OCI-LY1 (cell line): ENCODE results near the gene ARHGEF17.

Source experiments
- CTCF ChIP-seq: fragments of 200-600 bp; sonication (generic), shearing (Covaris generic); IDR thresholded peaks from 2 replicates; pipeline ENCODE4 v1.5.1; 2017; ENCODE audit warnings: mild to moderate bottlenecking, antibody characterized with exemption, low read length, moderate library complexity, mixed read lengths
- EZH2 ChIP-seq: fragments of 200-600 bp; sonication (generic), shearing (Covaris generic); IDR thresholded peaks from 2 replicates; pipeline ENCODE4 v1.8.0; 2017; ENCODE audit warnings: borderline replicate concordance, mixed run types, mild to moderate bottlenecking, antibody characterized with exemption, low read length, moderate library complexity, mixed read lengths

GRCh38 chr11:73398132-73398526 lies 90.1 kb downstream of the ARHGEF17 start:
- no peak for TF ChIP-seq CTCF
- TF ChIP-seq EZH2 = no peak
